Measurements from ENCODE around the gene RPS15. TPM values are rescaled to one million over a fixed set of nuclear protein-coding genes. Genes with fewer than 3 reads are reported as not detected.
"Not testable (repeated sequence)": the region's sequence is repeated elsewhere in the genome, so short reads cannot be mapped to it uniquely, and the experiment has no call there.

RPS15 gene
- total RNA-seq, 1 experiment from 2014 or later, result 1,442 TPM

- H3K4me1 ChIP-seq (replicated peaks), result no peaks in the 10 kb centered on the region
- no peaks in the 10 kb centered on the region for H3K9me3 ChIP-seq (replicated peaks)
- H3K27me3 ChIP-seq (replicated peaks), result no peaks in the 10 kb centered on the region
- peaks cover 88% of the 10 kb centered on the region for H3K36me3 ChIP-seq
- no peak overlapping the region for H3K27ac ChIP-seq
- no peak for DNase-seq (ENCODE audit: low read depth in 1 of 2, low spot score in 2 of 2)
- no peak overlapping the region for H3K4me3 ChIP-seq
Measured at GRCh38 chr19:1429750-1430149, 8.4 kb upstream of the RPS15 start.

GRCh38 chr19:1430246-1430645 is 8.0 kb upstream of the RPS15 start:
- Histone ChIP-seq H3K9me3 (replicated peaks) (no peaks in the 10 kb centered on the region), H3K4me1 (replicated peaks) (no peaks in the 10 kb centered on the region), H3K27me3 (replicated peaks) (no peaks in the 10 kb centered on the region), H3K36me3 (peaks cover 84% of the 10 kb centered on the region), H3K4me3 (no peak overlapping the region), H3K27ac (no peak overlapping the region)
- no peak for DNase-seq (ENCODE audit: low read depth in 1 of 2, low spot score in 2 of 2)

- no peaks in the 10 kb centered on the region for H3K4me1 ChIP-seq (replicated peaks)
- no peak for DNase-seq (ENCODE audit: low read depth in 1 of 2, low spot score in 2 of 2)
- no peaks in the 10 kb centered on the region for H3K27me3 ChIP-seq (replicated peaks)
- no peak overlapping the region for H3K27ac ChIP-seq
- no peaks in the 10 kb centered on the region for H3K9me3 ChIP-seq (replicated peaks)
- peaks cover 79% of the 10 kb centered on the region for H3K36me3 ChIP-seq
- H3K4me3 ChIP-seq, result no peak overlapping the region
Measured at GRCh38 chr19:1431759-1432506, 6.3 kb upstream of the RPS15 start.

- Histone ChIP-seq H3K4me1 (replicated peaks) (no peaks in the 10 kb centered on the region), H3K27me3 (replicated peaks) (no peaks in the 10 kb centered on the region), H3K36me3 (peaks cover 73% of the 10 kb centered on the region), H3K27ac (no peak overlapping the region), H3K4me3 (no peak overlapping the region), H3K9me3 (replicated peaks) (no peaks in the 10 kb centered on the region)
- DNase-seq (ENCODE audit: low read depth in 1 of 2, low spot score in 2 of 2), result no peak
Measured at GRCh38 chr19:1432507-1432887, 5.7 kb upstream of the RPS15 start.

GRCh38 chr19:1433119-1434039 is 4.8 kb upstream of the RPS15 start:
- no peak for DNase-seq (ENCODE audit: low read depth in 1 of 2, low spot score in 2 of 2)
- H3K36me3 ChIP-seq, result peaks cover 67% of the 10 kb centered on the region

GRCh38 chr19:1434040-1434366 is 4.2 kb upstream of the RPS15 start:
- Histone ChIP-seq H3K9me3 (replicated peaks) (no peaks in the 10 kb centered on the region), H3K27ac (no peak overlapping the region), H3K4me3 (no peak overlapping the region), H3K36me3 (peaks cover 67% of the 10 kb centered on the region), H3K27me3 (replicated peaks) (no peaks in the 10 kb centered on the region), H3K4me1 (replicated peaks) (0 out of 2 replicates have a peak, but pooled peaks cover 4% of the 10 kb centered on the region)
- no peak for DNase-seq (ENCODE audit: low read depth in 1 of 2, low spot score in 2 of 2)

More at GRCh38 chr19:1433119-1434039, 4.8 kb upstream of the RPS15 start:
- Histone ChIP-seq H3K27me3 (replicated peaks) (no peaks in the 10 kb centered on the region), H3K9me3 (replicated peaks) (no peaks in the 10 kb centered on the region), H3K4me3 (no peak overlapping the region), H3K4me1 (replicated peaks) (0 out of 2 replicates have a peak, but pooled peaks cover 4% of the 10 kb centered on the region), H3K27ac (no peak overlapping the region)

- DNase-seq (ENCODE audit: low read depth in 1 of 2, low spot score in 2 of 2), result no peak
- peaks cover 67% of the 10 kb centered on the region for H3K36me3 ChIP-seq
- H3K27me3 ChIP-seq (replicated peaks), result no peaks in the 10 kb centered on the region
- H3K9me3 ChIP-seq (replicated peaks), result no peaks in the 10 kb centered on the region
- H3K4me1 ChIP-seq (replicated peaks), result peaks cover 8% of the 10 kb centered on the region
- no peak overlapping the region for H3K4me3 ChIP-seq
- H3K27ac ChIP-seq, result no peak overlapping the region
Measured at GRCh38 chr19:1434577-1435060, 3.6 kb upstream of the RPS15 start.

GRCh38 chr19:1435378-1435989 is 2.7 kb upstream of the RPS15 start:
- Histone ChIP-seq H3K4me1 (replicated peaks) (peaks cover 12% of the 10 kb centered on the region), H3K27me3 (replicated peaks) (no peaks in the 10 kb centered on the region), H3K9me3 (replicated peaks) (no peaks in the 10 kb centered on the region), H3K36me3 (peaks cover 69% of the 10 kb centered on the region), H3K4me3 (no peak overlapping the region), H3K27ac (no peak overlapping the region)
- no peak for DNase-seq (ENCODE audit: low read depth in 1 of 2, low spot score in 2 of 2)

- Histone ChIP-seq H3K4me3 (peak overlapping the region; percentile 97), H3K27me3 (replicated peaks) (no peaks in the 10 kb centered on the region), H3K9me3 (replicated peaks) (no peaks in the 10 kb centered on the region), H3K4me1 (replicated peaks) (peaks cover 12% of the 10 kb centered on the region), H3K36me3 (peaks cover 76% of the 10 kb centered on the region), H3K27ac (0 out of 2 replicates have a peak overlapping the region, but pooled peaks have one; percentile 95)
- no peak for DNase-seq (ENCODE audit: low read depth in 1 of 2, low spot score in 2 of 2)
Measured at GRCh38 chr19:1437609-1438008, 587 bp upstream of the RPS15 start.

GRCh38 chr19:1438933-1439354 is 748 bp downstream of the RPS15 start:
- peak overlapping the region; percentile 97 for H3K4me3 ChIP-seq
- H3K27me3 ChIP-seq (replicated peaks), result no peaks in the 10 kb centered on the region
- DNase-seq (ENCODE audit: low read depth in 1 of 2, low spot score in 2 of 2), result no peak
- H3K27ac ChIP-seq, result peak overlapping the region; percentile 95
- peaks cover 12% of the 10 kb centered on the region for H3K4me1 ChIP-seq (replicated peaks)
- H3K36me3 ChIP-seq, result peaks cover 73% of the 10 kb centered on the region
- no peaks in the 10 kb centered on the region for H3K9me3 ChIP-seq (replicated peaks)

GRCh38 chr19:1439525-1440417 is 1.6 kb downstream of the RPS15 start:
- peaks cover 68% of the 10 kb centered on the region for H3K36me3 ChIP-seq
- H3K4me1 ChIP-seq (replicated peaks), result peaks cover 12% of the 10 kb centered on the region
- peak overlapping the region; percentile 97 for H3K4me3 ChIP-seq
- not testable (repeated sequence) for DNase-seq (ENCODE audit: low read depth in 1 of 2, low spot score in 2 of 2); H3K27me3 ChIP-seq (replicated peaks); H3K27ac ChIP-seq; H3K9me3 ChIP-seq (replicated peaks)

GRCh38 chr19:1440418-1440801 is 2.2 kb downstream of the RPS15 start:
- no peaks in the 10 kb centered on the region for H3K9me3 ChIP-seq (replicated peaks)
- H3K27me3 ChIP-seq (replicated peaks), result no peaks in the 10 kb centered on the region; the same call in 1 of the 2 replicates
- no peak overlapping the region for H3K4me3 ChIP-seq
- no peak for DNase-seq (ENCODE audit: low read depth in 1 of 2, low spot score in 2 of 2)
- H3K36me3 ChIP-seq, result peaks cover 68% of the 10 kb centered on the region
- peaks cover 18% of the 10 kb centered on the region for H3K4me1 ChIP-seq (replicated peaks)
- no peak overlapping the region for H3K27ac ChIP-seq

- Histone ChIP-seq H3K9me3 (replicated peaks) (no peaks in the 10 kb centered on the region), H3K27ac (no peak overlapping the region), H3K4me3 (no peak overlapping the region), H3K4me1 (replicated peaks) (peaks cover 21% of the 10 kb centered on the region), H3K27me3 (replicated peaks) (peaks cover under 1% of the 10 kb centered on the region; the same call in 1 of the 2 replicates), H3K36me3 (peaks cover 63% of the 10 kb centered on the region)
- no peak for DNase-seq (ENCODE audit: low read depth in 1 of 2, low spot score in 2 of 2)
Measured at GRCh38 chr19:1441022-1441426, 2.8 kb downstream of the RPS15 start.
